GM21447 (cell line): ENCODE data around the gene LRGUK.
"Not testable (repeated sequence)": the region's sequence is repeated elsewhere in the genome, so short reads cannot be mapped to it uniquely, and the experiment has no call there.

Experiments
- ATAC-seq: cut with Tn5 transposase; IDR thresholded peaks from one replicate; pipeline ENCODE4 v1.9.1; 2021; ENCODE audit not compliant: unreplicated experiment

LRGUK gene

GRCh38 chr7:134126966-134127848, at the start of gene LRGUK:
TSS of gene LRGUK (plus strand) at chr7:134127340. CDS start at chr7:134127368, 28 bp downstream.
- ATAC-seq: peak; percentile 100

GRCh38 chr7:134077560-134077959, 49.6 kb upstream of the LRGUK start:
- ATAC-seq: not testable (repeated sequence)

GRCh38 chr7:134078991-134079390, 48.1 kb upstream of the LRGUK start:
- no peak for ATAC-seq

- no peak for ATAC-seq
These were observed 45.4 kb upstream of the LRGUK start for GRCh38 chr7:134081695-134082094.

- no peak for ATAC-seq
These were observed 43.2 kb upstream of the LRGUK start for GRCh38 chr7:134083766-134084487.

- ATAC-seq: no peak
These were observed 42.5 kb upstream of the LRGUK start for GRCh38 chr7:134084488-134085144.

GRCh38 chr7:134085311-134085710, 41.8 kb upstream of the LRGUK start:
- ATAC-seq: no peak

- no peak for ATAC-seq
These were observed 40.0 kb upstream of the LRGUK start for GRCh38 chr7:134086998-134087735.

GRCh38 chr7:134088199-134088598, 38.9 kb upstream of the LRGUK start:
- ATAC-seq: no peak

- no peak for ATAC-seq
These were observed 37.7 kb upstream of the LRGUK start for GRCh38 chr7:134089446-134089845.

- ATAC-seq: no peak
These were observed 29.1 kb upstream of the LRGUK start for GRCh38 chr7:134098072-134098471.

- no peak for ATAC-seq
These were observed 25.4 kb upstream of the LRGUK start for GRCh38 chr7:134101716-134102115.

- no peak for ATAC-seq
These were observed 23.0 kb upstream of the LRGUK start for GRCh38 chr7:134104166-134104565.

- ATAC-seq: no peak
These were observed 21.3 kb upstream of the LRGUK start for GRCh38 chr7:134105841-134106240.

GRCh38 chr7:134108802-134109201, 18.3 kb upstream of the LRGUK start:
- ATAC-seq: no peak

- no peak for ATAC-seq
These were observed 13.5 kb upstream of the LRGUK start for GRCh38 chr7:134113655-134114054.

GRCh38 chr7:134114992-134115391, 12.1 kb upstream of the LRGUK start:
- ATAC-seq: no peak

- ATAC-seq: no peak
These were observed 6.7 kb upstream of the LRGUK start for GRCh38 chr7:134120405-134120804.

- no peak for ATAC-seq
These were observed 5.5 kb upstream of the LRGUK start for GRCh38 chr7:134121632-134122139.

- ATAC-seq: no peak
These were observed 4.2 kb upstream of the LRGUK start for GRCh38 chr7:134122980-134123379.

GRCh38 chr7:134126146-134126545, 994 bp upstream of the LRGUK start:
- ATAC-seq: no peak
